ENCODE data around the gene SUMF1.

SUMF1 gene

DNA sequence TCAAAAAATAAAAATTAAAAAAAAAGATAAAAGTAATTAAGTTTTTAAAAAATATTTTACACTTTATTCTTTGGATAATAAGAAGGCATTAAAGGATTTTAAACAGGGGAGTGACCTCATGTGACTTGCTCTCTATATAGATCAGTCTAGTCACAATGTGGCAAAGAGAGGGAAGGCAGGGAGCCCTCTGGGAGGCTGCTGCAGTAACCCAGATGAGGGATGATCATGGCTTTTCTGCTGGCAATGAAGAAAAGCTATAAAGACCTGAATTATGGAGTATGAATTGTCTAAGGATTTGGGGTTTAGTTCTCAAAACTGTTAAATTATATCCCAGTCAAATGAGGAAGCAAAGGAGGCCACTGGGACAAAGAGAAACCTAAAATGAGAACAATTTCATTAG lies 58.1 kb downstream of the SUMF1 start:
- CTCF ChIA-PET: interaction anchor here (0.9 kb wide), 1 partner anchor 58 kb away, joined by 3 read pairs; no protein-coding TSS in a partner anchor
- H3K27me3 Mint-ChIP-seq: no peaks in the 10 kb centered on the region
- H3K36me3 Mint-ChIP-seq: peaks cover 23% of the 10 kb centered on the region
- no peaks in the 10 kb centered on the region for H3K9me3 Mint-ChIP-seq
- H3K4me1 Mint-ChIP-seq: peaks cover 18% of the 10 kb centered on the region
- DNase-seq: no peak
- no peak overlapping the region for H3K27ac Mint-ChIP-seq
- no peak overlapping the region for H3K4me3 Mint-ChIP-seq

DNA sequence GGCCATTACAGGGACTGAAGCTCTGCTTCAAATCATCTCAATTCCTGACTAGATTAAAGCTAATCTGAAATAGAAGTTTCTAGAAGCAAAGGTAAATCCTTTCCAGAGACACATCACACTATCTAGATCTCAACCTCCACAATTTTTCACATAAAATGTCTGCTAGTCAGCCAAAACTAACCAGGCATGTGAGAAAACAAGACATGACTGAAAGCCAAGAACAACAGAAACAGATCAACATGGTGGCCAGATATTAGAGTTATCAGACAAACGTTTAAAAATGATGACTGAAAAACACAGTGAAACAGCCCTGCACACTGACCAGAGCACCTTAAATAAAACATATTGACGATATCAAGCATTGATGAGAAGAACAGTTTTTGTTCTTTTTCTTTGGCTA lies 59.1 kb downstream of the SUMF1 start:
- DNase-seq: no peak
- Mint-ChIP-seq H3K27ac (no peak overlapping the region), H3K9me3 (no peaks in the 10 kb centered on the region), H3K4me1 (peaks cover 18% of the 10 kb centered on the region), H3K27me3 (no peaks in the 10 kb centered on the region), H3K4me3 (no peak overlapping the region), H3K36me3 (peaks cover 26% of the 10 kb centered on the region)
- CTCF ChIA-PET: interaction anchor here (1.6 kb wide), 1 partner anchor 57 kb away, joined by 8 read pairs; no protein-coding TSS in a partner anchor

DNA sequence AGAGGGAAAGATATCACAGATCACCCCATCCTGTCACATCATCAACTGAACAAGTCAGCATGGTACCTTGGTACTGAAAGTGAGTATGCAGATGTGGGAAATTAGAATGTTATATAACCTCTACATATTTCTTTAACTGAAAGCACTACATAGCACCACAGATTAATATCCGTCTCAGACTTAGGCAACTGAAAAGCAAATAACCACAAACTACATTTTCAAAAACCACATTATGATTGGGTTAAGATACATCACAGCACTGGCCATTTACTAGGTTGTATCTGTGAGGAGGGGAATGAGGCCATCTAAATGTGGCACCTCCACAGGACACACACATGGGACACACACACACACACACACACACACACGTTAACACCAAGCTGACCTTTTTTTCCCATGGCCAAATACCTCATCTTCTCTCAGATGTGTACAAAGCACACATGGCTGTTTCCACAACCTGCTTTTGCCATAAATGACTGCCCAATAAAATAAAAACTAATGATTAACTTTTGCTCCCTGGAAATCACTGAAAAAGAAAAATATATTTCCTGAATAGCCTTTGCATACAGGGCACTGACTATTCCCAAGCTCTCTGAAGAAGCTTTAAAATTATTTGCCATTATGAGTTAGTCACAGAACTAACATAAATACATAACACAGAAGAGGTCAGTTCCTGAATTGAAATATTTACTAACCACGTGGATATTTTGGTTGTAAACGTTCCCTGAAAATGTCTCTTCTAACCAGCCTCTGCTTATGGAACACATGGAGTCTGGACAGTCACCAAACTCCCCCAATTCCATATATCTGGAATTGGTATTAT lies 60.1 kb downstream of the SUMF1 start:
- Mint-ChIP-seq H3K27me3 (no peaks in the 10 kb centered on the region), H3K4me1 (peaks cover 18% of the 10 kb centered on the region), H3K36me3 (peaks cover 21% of the 10 kb centered on the region), H3K4me3 (no peak overlapping the region), H3K9me3 (no peaks in the 10 kb centered on the region), H3K27ac (no peak overlapping the region)
- CTCF ChIA-PET: interaction anchor here (1.6 kb wide), 1 partner anchor 56 kb away, joined by 8 read pairs; no protein-coding TSS in a partner anchor
- DNase-seq: no peak

DNA sequence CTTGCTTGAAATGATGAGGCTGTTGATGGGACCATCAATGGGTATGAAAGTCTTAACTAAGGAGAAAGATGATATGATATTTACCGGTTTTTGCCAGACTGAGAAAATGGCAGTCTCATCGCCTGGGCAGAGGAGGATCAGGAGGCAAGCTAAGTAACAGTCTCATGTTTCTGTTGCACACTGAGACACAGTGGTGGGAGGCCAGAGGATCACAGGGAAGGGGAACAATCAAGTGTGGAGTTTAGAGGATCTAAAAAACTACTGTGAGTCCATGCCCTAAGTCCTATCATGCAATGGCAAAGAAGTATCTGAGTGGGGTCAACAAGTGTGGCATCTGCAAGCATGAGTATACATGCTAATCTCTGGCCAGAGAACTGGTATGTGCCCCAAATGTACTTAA lies 62.2 kb downstream of the SUMF1 start:
- peaks cover 13% of the 10 kb centered on the region for H3K4me1 Mint-ChIP-seq
- H3K27ac Mint-ChIP-seq: no peak overlapping the region
- H3K4me3 Mint-ChIP-seq: no peak overlapping the region
- CTCF ChIA-PET: no interaction called here
- DNase-seq: no peak
- H3K27me3 Mint-ChIP-seq: no peaks in the 10 kb centered on the region
- H3K9me3 Mint-ChIP-seq: no peaks in the 10 kb centered on the region
- H3K36me3 Mint-ChIP-seq: peaks cover 11% of the 10 kb centered on the region

DNA sequence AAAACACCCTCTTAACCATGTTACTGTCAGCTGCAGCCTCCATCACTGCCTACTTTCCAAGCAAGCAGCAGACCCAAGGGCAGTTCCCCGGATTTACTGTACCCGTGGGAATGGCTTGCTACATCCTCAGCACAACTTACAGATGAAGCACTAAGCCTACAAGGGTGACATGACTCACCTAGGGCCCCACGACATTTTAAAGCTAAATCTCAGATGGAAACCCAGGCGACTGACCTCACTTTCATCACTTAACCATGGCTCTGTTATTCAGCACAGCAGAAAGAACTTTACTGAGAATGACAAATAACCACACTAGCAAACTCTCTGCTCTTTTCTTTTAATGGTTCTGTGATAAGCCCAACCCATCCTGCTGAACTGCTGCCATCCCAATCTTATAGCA lies 65.6 kb downstream of the SUMF1 start:
- CTCF ChIA-PET: no interaction called here
- no peaks in the 10 kb centered on the region for H3K9me3 Mint-ChIP-seq
- no peak overlapping the region for H3K27ac Mint-ChIP-seq
- DNase-seq: no peak
- no peaks in the 10 kb centered on the region for H3K27me3 Mint-ChIP-seq
- H3K36me3 Mint-ChIP-seq: peaks cover 4% of the 10 kb centered on the region
- no peak overlapping the region for H3K4me3 Mint-ChIP-seq
- no peaks in the 10 kb centered on the region for H3K4me1 Mint-ChIP-seq

DNA sequence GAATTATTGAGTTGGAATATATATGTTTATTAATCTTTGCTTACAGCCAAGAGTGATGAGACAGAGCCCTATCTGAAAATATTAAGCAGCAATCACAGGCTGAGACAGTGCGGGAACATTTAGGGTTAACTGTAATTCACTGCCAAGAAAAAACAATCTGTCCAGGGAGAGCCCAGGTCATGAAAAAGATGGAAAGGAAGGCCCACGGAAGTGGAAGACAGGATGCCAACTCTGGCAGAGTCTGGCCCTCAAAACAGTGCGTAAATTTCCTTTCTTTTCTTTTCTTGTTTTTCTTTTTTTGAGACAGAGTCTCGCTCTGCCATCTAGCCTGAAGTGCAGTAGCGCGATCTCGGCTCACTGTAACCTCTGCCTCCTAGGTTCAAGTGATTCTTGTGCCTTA lies 67.6 kb downstream of the SUMF1 start:
- CTCF ChIA-PET: no interaction called here
- Mint-ChIP-seq H3K4me1 (peaks cover 8% of the 10 kb centered on the region), H3K4me3 (no peak overlapping the region), H3K27ac (no peak overlapping the region), H3K36me3 (peaks cover 12% of the 10 kb centered on the region), H3K9me3 (no peaks in the 10 kb centered on the region), H3K27me3 (no peaks in the 10 kb centered on the region)
- no peak for DNase-seq

DNA sequence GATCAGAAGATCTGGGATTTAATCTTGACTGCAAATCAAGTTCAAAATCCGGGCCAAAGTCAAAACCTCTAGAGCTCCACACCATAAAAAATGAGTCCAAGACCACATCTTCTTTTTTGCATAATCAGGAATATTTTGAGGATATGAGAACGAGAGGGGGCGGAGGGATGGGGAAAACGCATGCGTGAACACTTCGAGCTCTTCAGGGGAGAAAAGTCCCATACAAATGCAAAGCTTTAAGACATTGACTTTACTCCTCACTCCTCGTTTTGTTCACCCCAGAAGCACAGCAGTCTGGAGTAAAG lies 68.2 kb downstream of the SUMF1 start:
- Mint-ChIP-seq H3K36me3 (peaks cover 13% of the 10 kb centered on the region), H3K4me3 (no peak overlapping the region), H3K27ac (no peak overlapping the region), H3K4me1 (peaks cover 13% of the 10 kb centered on the region), H3K27me3 (no peaks in the 10 kb centered on the region), H3K9me3 (no peaks in the 10 kb centered on the region)
- CTCF ChIA-PET: no interaction called here
- DNase-seq: no peak

DNA sequence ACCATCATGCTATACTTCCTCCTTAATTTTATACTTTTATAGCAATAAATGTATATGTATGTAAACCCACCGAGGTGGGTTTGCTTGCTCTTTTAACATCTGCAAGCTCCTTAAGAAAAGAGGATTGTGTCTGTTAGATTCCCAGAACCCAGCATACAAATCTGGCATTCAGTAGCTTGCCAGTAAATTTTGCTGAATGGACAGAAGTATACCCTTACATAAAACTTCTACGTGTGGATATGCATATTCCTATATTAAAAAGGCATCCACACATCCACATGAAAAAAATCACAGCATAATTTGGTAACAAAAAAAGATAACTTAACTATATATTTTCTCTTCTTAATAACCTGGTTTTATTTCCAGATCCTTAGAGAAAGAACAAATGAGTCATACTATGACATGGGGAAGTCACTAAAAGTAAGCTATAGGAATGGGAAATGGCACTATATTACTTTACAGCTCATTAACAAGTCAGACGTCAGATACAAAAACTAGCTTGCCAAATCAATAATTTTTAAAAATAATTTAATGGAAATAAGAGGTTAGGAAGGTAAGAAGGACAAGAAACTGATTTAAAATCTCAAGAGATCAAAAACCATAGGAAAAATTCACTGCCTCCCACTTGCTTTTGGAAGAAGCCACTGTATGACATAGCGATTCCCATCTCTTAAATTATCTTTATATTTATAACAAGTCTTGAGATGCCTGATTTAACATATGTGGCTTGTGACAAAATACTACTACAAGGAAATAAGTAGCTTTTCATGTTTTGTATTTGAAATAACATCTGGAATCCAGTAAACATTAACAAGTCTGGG lies 68.7 kb downstream of the SUMF1 start:
- H3K36me3 Mint-ChIP-seq: peaks cover 13% of the 10 kb centered on the region
- H3K4me1 Mint-ChIP-seq: peaks cover 16% of the 10 kb centered on the region
- CTCF ChIA-PET: no interaction called here
- H3K9me3 Mint-ChIP-seq: no peaks in the 10 kb centered on the region
- no peak overlapping the region for H3K4me3 Mint-ChIP-seq
- DNase-seq: no peak
- no peaks in the 10 kb centered on the region for H3K27me3 Mint-ChIP-seq
- H3K27ac Mint-ChIP-seq: no peak overlapping the region

DNA sequence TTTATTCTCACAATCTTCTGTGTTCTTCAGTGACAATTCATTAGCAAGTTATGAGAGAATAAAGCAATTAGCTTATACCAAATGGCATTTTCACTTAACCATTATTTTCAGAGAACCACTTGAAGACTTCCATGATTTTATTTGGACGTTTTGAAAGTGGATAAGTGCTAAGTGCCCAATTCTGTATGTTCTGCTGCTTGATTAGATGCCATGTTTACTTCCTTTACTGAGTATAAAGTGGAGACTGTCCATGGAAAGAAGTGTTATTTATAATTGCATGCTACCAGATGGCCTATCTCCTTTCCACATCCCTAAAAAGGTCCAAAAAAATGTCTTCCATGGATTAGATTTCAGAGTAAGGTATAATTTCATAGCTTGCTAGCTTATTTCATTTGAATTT lies 69.6 kb downstream of the SUMF1 start:
- peaks cover 16% of the 10 kb centered on the region for H3K4me1 Mint-ChIP-seq
- no peaks in the 10 kb centered on the region for H3K9me3 Mint-ChIP-seq
- no peak overlapping the region for H3K27ac Mint-ChIP-seq
- DNase-seq: no peak
- peaks cover 13% of the 10 kb centered on the region for H3K36me3 Mint-ChIP-seq
- no peaks in the 10 kb centered on the region for H3K27me3 Mint-ChIP-seq
- H3K4me3 Mint-ChIP-seq: no peak overlapping the region
- CTCF ChIA-PET: no interaction called here

GRCh38 chr3:4396542-4396941 lies 70.5 kb downstream of the SUMF1 start:
- peaks cover 13% of the 10 kb centered on the region for H3K36me3 Mint-ChIP-seq
- no peak for DNase-seq
- H3K4me3 Mint-ChIP-seq: no peak overlapping the region
- no peak overlapping the region for H3K27ac Mint-ChIP-seq
- H3K27me3 Mint-ChIP-seq: no peaks in the 10 kb centered on the region
- CTCF ChIA-PET: no interaction called here
- no peaks in the 10 kb centered on the region for H3K9me3 Mint-ChIP-seq
- H3K4me1 Mint-ChIP-seq: peaks cover 16% of the 10 kb centered on the region

- Mint-ChIP-seq H3K36me3 (peaks cover 17% of the 10 kb centered on the region), H3K27ac (no peak overlapping the region), H3K4me3 (no peak overlapping the region), H3K4me1 (peaks cover 16% of the 10 kb centered on the region), H3K27me3 (no peaks in the 10 kb centered on the region), H3K9me3 (peaks cover under 1% of the 10 kb centered on the region)
- CTCF ChIA-PET: no interaction called here
- no peak for DNase-seq
These were observed 71.1 kb downstream of the SUMF1 start for GRCh38 chr3:4396006-4396405.

- DNase-seq: no peak
- H3K4me1 Mint-ChIP-seq: peaks cover 16% of the 10 kb centered on the region
- H3K4me3 Mint-ChIP-seq: no peak overlapping the region
- H3K36me3 Mint-ChIP-seq: peaks cover 19% of the 10 kb centered on the region
- CTCF ChIA-PET: no interaction called here
- peaks cover 2% of the 10 kb centered on the region for H3K9me3 Mint-ChIP-seq
- no peaks in the 10 kb centered on the region for H3K27me3 Mint-ChIP-seq
- H3K27ac Mint-ChIP-seq: no peak overlapping the region
These were observed 71.6 kb downstream of the SUMF1 start for GRCh38 chr3:4395448-4395847.

GRCh38 chr3:4394567-4394966 lies 72.5 kb downstream of the SUMF1 start:
- no peaks in the 10 kb centered on the region for H3K27me3 Mint-ChIP-seq
- peaks cover 16% of the 10 kb centered on the region for H3K4me1 Mint-ChIP-seq
- peaks cover 2% of the 10 kb centered on the region for H3K9me3 Mint-ChIP-seq
- CTCF ChIA-PET: interaction anchor here (1.2 kb wide), 1 partner anchor 43 kb away, joined by 3 read pairs; no protein-coding TSS in a partner anchor
- DNase-seq: no peak
- peak overlapping the region; percentile 75 for H3K27ac Mint-ChIP-seq
- H3K36me3 Mint-ChIP-seq: peaks cover 20% of the 10 kb centered on the region
- no peak overlapping the region for H3K4me3 Mint-ChIP-seq

DNA sequence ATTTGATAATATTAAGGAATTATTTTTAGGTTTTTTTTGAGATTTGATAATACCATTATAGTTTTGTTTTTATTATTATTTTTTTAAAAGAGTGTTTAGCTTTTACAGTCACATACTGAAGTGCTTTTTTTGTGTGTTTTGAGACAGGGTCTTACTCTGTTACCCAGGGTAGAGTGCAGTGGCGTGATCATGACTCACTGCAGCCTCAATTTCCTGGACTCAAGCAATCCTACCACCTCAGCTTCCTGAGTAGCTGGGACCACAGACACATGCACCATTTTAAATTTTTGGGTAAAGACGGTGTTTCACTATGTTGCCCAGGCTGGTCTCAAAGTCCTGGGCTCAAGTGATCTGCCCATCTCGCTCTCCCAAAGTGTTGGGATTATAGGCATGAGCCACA lies 73.0 kb downstream of the SUMF1 start:
- Mint-ChIP-seq H3K4me3 (no peak overlapping the region), H3K9me3 (peaks cover 2% of the 10 kb centered on the region), H3K4me1 (peaks cover 16% of the 10 kb centered on the region), H3K36me3 (peaks cover 23% of the 10 kb centered on the region), H3K27me3 (no peaks in the 10 kb centered on the region), H3K27ac (peak overlapping the region; percentile 75)
- DNase-seq: peak; percentile 38
- CTCF ChIA-PET: interaction anchor here (1.2 kb wide), 1 partner anchor 43 kb away, joined by 3 read pairs; no protein-coding TSS in a partner anchor

DNA sequence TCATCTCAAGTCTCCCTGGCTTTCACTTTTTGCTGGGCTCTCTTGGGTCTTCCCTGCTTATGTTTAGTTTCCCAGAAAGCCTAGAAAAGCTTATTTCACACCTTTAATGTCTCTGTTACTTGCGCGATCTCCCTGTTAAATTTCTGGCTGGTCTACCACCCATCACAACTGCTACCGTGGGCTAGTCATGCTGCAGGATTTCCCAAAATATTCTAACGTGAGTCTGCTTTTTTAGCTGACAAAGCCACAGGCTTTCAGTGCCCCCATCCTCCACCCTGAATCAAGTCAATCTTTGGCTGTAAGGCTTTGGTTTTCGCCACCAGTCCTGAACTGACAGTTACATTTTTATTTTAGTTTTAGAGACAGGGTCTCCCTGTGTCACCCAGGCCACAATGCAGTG lies 74.1 kb downstream of the SUMF1 start:
- no peak for DNase-seq
- CTCF ChIA-PET: no interaction called here
- peaks cover 18% of the 10 kb centered on the region for H3K4me1 Mint-ChIP-seq
- peaks cover 23% of the 10 kb centered on the region for H3K36me3 Mint-ChIP-seq
- H3K27ac Mint-ChIP-seq: no peak overlapping the region
- peaks cover 2% of the 10 kb centered on the region for H3K9me3 Mint-ChIP-seq
- H3K4me3 Mint-ChIP-seq: no peak overlapping the region
- no peaks in the 10 kb centered on the region for H3K27me3 Mint-ChIP-seq

Measured in activated naive CD4-positive, alpha-beta T cell treated with anti-CD3 and anti-CD28 coated beads, Interleukin-2, amount 10 ng/mL, durations not matched to agents 7 days and 5 days (primary cell).